LNCAP (cell line): ENCODE measurements around the gene IFI44.

Source experiments
- CTCF ChIP-seq: fragments of 450-650 bp; IDR thresholded peaks from 2 replicates; pipeline ENCODE4 v1.5.1; 2017; ENCODE audit warnings: mild to moderate bottlenecking

The IFI44 gene

GRCh38 chr1:78652019-78652560 lies 2.5 kb downstream of the IFI44 start:
- no peak for TF ChIP-seq CTCF

GRCh38 chr1:78658901-78659300 lies 9.3 kb downstream of the IFI44 start:
- no peak for TF ChIP-seq CTCF

GRCh38 chr1:78663923-78664322 lies 14.3 kb downstream of the IFI44 start:
- TF ChIP-seq CTCF: no peak

GRCh38 chr1:78664763-78665162 lies 15.1 kb downstream of the IFI44 start:
- TF ChIP-seq CTCF: no peak

- TF ChIP-seq CTCF: no peak
Observed at GRCh38 chr1:78665809-78666208, 16.2 kb downstream of the IFI44 start.

GRCh38 chr1:78667939-78668338 lies 18.3 kb downstream of the IFI44 start:
- no peak for TF ChIP-seq CTCF

GRCh38 chr1:78668427-78668826 lies 18.8 kb downstream of the IFI44 start:
- no peak for TF ChIP-seq CTCF

- no peak for TF ChIP-seq CTCF
Observed at GRCh38 chr1:78672428-78672827, 22.8 kb downstream of the IFI44 start.
